T-cell (primary cell): ENCODE measurements around the gene FOXP1. TPM values are rescaled to one million over a fixed set of nuclear protein-coding genes. Genes with fewer than 3 reads are reported as not detected.
A peak's percentile ranks its signal among the peaks of the same experiment; 100 is the strongest.

ENCODE experiments used
- ATAC-seq, 4 experiments: fragments of 200-7000 bp in 3 of 4; fragments of 150-1000 bp in 1 of 4; cut with Tn5 transposase; replicated peaks in 1 of 4; 1 replicate in 3 of 4; 2 replicates in 1 of 4; pipeline ENCODE4 v1.10.0; 2021; ENCODE audit warnings: moderate library complexity in 3 of 4, mild to moderate bottlenecking in 2 of 4, moderate number of reproducible peaks in 1 of 4
- CTCF ChIA-PET, 2 donors: fragments of 300-600 bp; sonication (Branson Sonifier 250); formaldehyde crosslinking; loops; one replicate each; lab custom pipeline; 2022; ENCODE audit warnings: antibody characterized with exemption in 2 of 2; lab: Charles Lee
- POLR2A ChIA-PET, 2 donors: fragments of 300-600 bp; sonication (Branson Sonifier 250); formaldehyde crosslinking; loops; one replicate each; lab custom pipeline; 2022; ENCODE audit warnings: antibody characterized with exemption in 2 of 2; lab: Charles Lee
- DNase-seq, 35 experiments: peaks; one replicate each; pipeline versions ENCODE4 v3.0.0 to v3.0.0-alpha.2; 2013 to 2023
- H3K27ac ChIP-seq: one replicate; pipeline ENCODE4 v1.5.1; 2013; ENCODE audit warnings: low read length
- H3K27me3 ChIP-seq, 2 experiments: replicated peaks in 1 of 2; 1 replicate in 1 of 2; 2 replicates in 1 of 2; pipeline versions ENCODE4 v1.6.1 to v1.7.0; 2013; ENCODE audit warnings: low read length in 1 of 2, mixed read lengths in 1 of 2; ENCODE audit not compliant: control insufficient read depth in 2 of 2, insufficient read depth in 2 of 2; ENCODE audit errors: extremely low read depth in 1 of 2
- H3K36me3 ChIP-seq, 2 donors: 1 replicate in 1 of 2; 2 replicates in 1 of 2; pipeline versions ENCODE4 v1.6.1 to v1.7.0; 2013; ENCODE audit warnings: low read length in 1 of 2; ENCODE audit not compliant: control insufficient read depth in 2 of 2, insufficient read depth in 1 of 2; ENCODE audit errors: extremely low read depth in 1 of 2
- H3K4me1 ChIP-seq, 2 experiments: 1 replicate in 1 of 2; 2 replicates in 1 of 2; pipeline versions ENCODE4 v1.6.1 to v1.7.0; 2013; ENCODE audit warnings: low read length in 2 of 2, mixed read lengths in 1 of 2; ENCODE audit not compliant: insufficient read depth in 2 of 2, control insufficient read depth in 1 of 2; ENCODE audit errors: extremely low read depth in 1 of 2
- H3K4me3 ChIP-seq, 2 donors: 1 replicate in 1 of 2; 2 replicates in 1 of 2; pipeline versions ENCODE4 v1.5.1 to v1.7.0; 2013; ENCODE audit warnings: mild to moderate bottlenecking in 2 of 2, low read length in 1 of 2, moderate library complexity in 1 of 2; ENCODE audit not compliant: control insufficient read depth in 1 of 2; ENCODE audit errors: extremely low read depth in 1 of 2
- H3K9me3 ChIP-seq: 2 replicates; pipeline ENCODE4 v1.7.0; 2013
- H3K27ac Mint-ChIP-seq, 2 donors: one replicate each; pipeline ENCODE4 v1.8.0; 2020 to 2021; ENCODE audit warnings: mild to moderate bottlenecking in 2 of 2, mixed read lengths in 2 of 2
- H3K27me3 Mint-ChIP-seq, 2 donors: one replicate each; pipeline ENCODE4 v1.8.0; 2021 to 2022; ENCODE audit warnings: mixed read lengths in 2 of 2
- H3K36me3 Mint-ChIP-seq: one replicate; pipeline ENCODE4 v1.8.0; 2021; ENCODE audit warnings: mixed read lengths
- H3K4me1 Mint-ChIP-seq, 3 donors: one replicate each; pipeline ENCODE4 v1.8.0; 2020 to 2022; ENCODE audit warnings: mixed read lengths in 3 of 3, mild to moderate bottlenecking in 1 of 3
- H3K4me3 Mint-ChIP-seq, 3 donors: one replicate each; pipeline ENCODE4 v1.8.0; 2020 to 2022; ENCODE audit warnings: mild to moderate bottlenecking in 3 of 3, mixed read lengths in 3 of 3, moderate library complexity in 3 of 3
- H3K9me3 Mint-ChIP-seq, 3 donors: one replicate each; pipeline ENCODE4 v1.8.0; 2020 to 2022; ENCODE audit warnings: mixed read lengths in 3 of 3
- WGBS: methylation state at CpG from one replicate; pipeline ENCODE4 v1.1.5; 2013; ENCODE audit warnings: missing lambda C conversion rate; ENCODE audit not compliant: insufficient coverage; 5-methylcytosine and 5-hydroxymethylcytosine counted together
- total RNA-seq, 35 experiments: library from RNA in 6 of 35; stranded (reverse) in 6 of 35; fragments of 120-200 nt in 1 of 35; gene quantifications; one replicate each; pipeline versions ENCODE4 v1.2.1 to v1.2.4 and lab custom pipeline; 2013 to 2026

FOXP1 gene
- total RNA-seq, 5 donors from 2014 or later (not counting 1 experiment from before 2014, with no cell fraction given), result 258 to 586 (median 290) TPM

- Mint-ChIP-seq H3K9me3 (no peaks in the 10 kb centered on the region), H3K4me1 (peaks cover 84 to 87% (median 85%) of the 10 kb centered on the region in 3 donors), H3K27ac (peak overlapping the region; percentile 44 to 77), H3K27me3 (no peaks in the 10 kb centered on the region), H3K36me3 (peaks cover 11% of the 10 kb centered on the region), H3K4me3 (peak overlapping the region in 1 of 3 donors; percentile 11)
- H3K4me3 ChIP-seq, result no peak overlapping the region
- H3K27ac ChIP-seq, result no peak overlapping the region
- peaks cover 36 to 58% of the 10 kb centered on the region in 2 experiments for H3K4me1 ChIP-seq
- ATAC-seq, result no peak
- no CpG with 5 or more reads among the region's 3 CpGs for WGBS
- no peak for DNase-seq
- no peaks in the 10 kb centered on the region for H3K27me3 ChIP-seq
- H3K9me3 ChIP-seq, result no peaks in the 10 kb centered on the region
- no peaks in the 10 kb centered on the region for H3K36me3 ChIP-seq
- ChIA-PET CTCF (interaction anchor here (0.7 kb wide), 2 partner anchors 385 to 742 kb away, joined by 7 read pairs; no protein-coding TSS in a partner anchor), POLR2A (interaction anchor here (0.6 to 1.1 kb wide), 2 partner anchors 23 to 98 kb away, joined by 3 read pairs; no protein-coding TSS in a partner anchor)
These were observed 188.1 kb downstream of the FOXP1 start for GRCh38 chr3:71395470-71395869.

GRCh38 chr3:71393745-71394144, 189.8 kb downstream of the FOXP1 start:
- POLR2A ChIA-PET, result no interaction called here
- CTCF ChIA-PET, result no interaction called here
- no peaks in the 10 kb centered on the region for H3K27me3 ChIP-seq
- Mint-ChIP-seq H3K9me3 (no peaks in the 10 kb centered on the region), H3K36me3 (peaks cover 11% of the 10 kb centered on the region), H3K4me1 (peaks cover 77 to 84% (median 79%) of the 10 kb centered on the region in 3 donors), H3K27ac (peak overlapping the region in 1 of 2 donors; percentile 59), H3K27me3 (no peaks in the 10 kb centered on the region), H3K4me3 (no peak overlapping the region)
- no peaks in the 10 kb centered on the region for H3K36me3 ChIP-seq
- H3K27ac ChIP-seq, result no peak overlapping the region
- no peak overlapping the region for H3K4me3 ChIP-seq
- ATAC-seq (no peak), DNase-seq (no peak)
- peaks cover 42 to 51% of the 10 kb centered on the region in 2 experiments for H3K4me1 ChIP-seq
- no CpG with 5 or more reads among the region's 2 CpGs for WGBS
- H3K9me3 ChIP-seq, result no peaks in the 10 kb centered on the region

- H3K4me1 ChIP-seq, result peaks cover 38 to 47% of the 10 kb centered on the region in 2 experiments
- WGBS, result no CpG with 5 or more reads among the region's 1 CpG
- Mint-ChIP-seq H3K27ac (peak overlapping the region in 1 of 2 donors; percentile 16), H3K36me3 (peaks cover 16% of the 10 kb centered on the region), H3K9me3 (no peaks in the 10 kb centered on the region), H3K27me3 (no peaks in the 10 kb centered on the region), H3K4me1 (peaks cover 77 to 84% (median 79%) of the 10 kb centered on the region in 3 donors), H3K4me3 (no peak overlapping the region)
- H3K9me3 ChIP-seq, result no peaks in the 10 kb centered on the region
- DNase-seq (peak in 1 of 35 experiments; percentile 34), ATAC-seq (peak in 1 of 4 experiments; percentile 24)
- no peaks in the 10 kb centered on the region for H3K27me3 ChIP-seq
- ChIA-PET POLR2A (no interaction called here), CTCF (no interaction called here)
- H3K27ac ChIP-seq, result peak overlapping the region; percentile 70
- H3K36me3 ChIP-seq, result no peaks in the 10 kb centered on the region
- no peak overlapping the region for H3K4me3 ChIP-seq
These were observed 190.4 kb downstream of the FOXP1 start for GRCh38 chr3:71393093-71393492.

GRCh38 chr3:71392251-71392650, 191.3 kb downstream of the FOXP1 start:
- H3K4me3 Mint-ChIP-seq, result peak overlapping the region in 1 of 3 donors; percentile 28
- no peak overlapping the region for H3K4me3 ChIP-seq
- ChIA-PET CTCF (interaction anchor here (0.5 to 1.1 kb wide), 2 partner anchors 9 to 113 kb away, joined by 3 to 5 read pairs; no protein-coding TSS in a partner anchor), POLR2A (interaction anchor here in 1 of 2 donors (0.6 kb wide), 1 partner anchor 45 kb away, joined by 3 read pairs; no protein-coding TSS in a partner anchor)
- H3K27ac Mint-ChIP-seq, result peak overlapping the region; percentile 90 to 95
- no peaks in the 10 kb centered on the region for H3K9me3 Mint-ChIP-seq
- peak overlapping the region; percentile 83 for H3K27ac ChIP-seq
- DNase-seq, result peak in 1 of 35 experiments; percentile 31
- H3K9me3 ChIP-seq, result no peaks in the 10 kb centered on the region
- H3K4me1 Mint-ChIP-seq, result peaks cover 75 to 82% (median 78%) of the 10 kb centered on the region in 3 donors
- H3K4me1 ChIP-seq, result peaks cover 33 to 41% of the 10 kb centered on the region in 2 experiments
- H3K36me3 Mint-ChIP-seq, result peaks cover 16% of the 10 kb centered on the region
- peak in 1 of 4 experiments; percentile 44 for ATAC-seq
- WGBS, result no CpG with 5 or more reads among the region's 2 CpGs
- no peaks in the 10 kb centered on the region for H3K36me3 ChIP-seq
- no peaks in the 10 kb centered on the region for H3K27me3 ChIP-seq
- H3K27me3 Mint-ChIP-seq, result no peaks in the 10 kb centered on the region

- CTCF ChIA-PET, result no interaction called here
- H3K4me1 ChIP-seq, result peaks cover 27 to 38% of the 10 kb centered on the region in 2 experiments
- H3K4me3 Mint-ChIP-seq, result peak overlapping the region; percentile 31 to 72 (median 45)
These were observed 192.2 kb downstream of the FOXP1 start for GRCh38 chr3:71391361-71391760.

GRCh38 chr3:71389911-71390573, 193.5 kb downstream of the FOXP1 start:
- POLR2A ChIA-PET, result interaction anchor here (0.6 to 1.0 kb wide), 7 partner anchors 8 to 259 kb away, joined by 3 to 7 read pairs (median 4); no protein-coding TSS in a partner anchor
- 41% methylated on average over 5 of the region's 9 CpGs for WGBS
- H3K4me3 Mint-ChIP-seq, result peak overlapping the region; percentile 64 to 73 (median 72)
- H3K9me3 Mint-ChIP-seq, result no peaks in the 10 kb centered on the region
- Histone ChIP-seq H3K27ac (peak overlapping the region; percentile 83), H3K36me3 (no peaks in the 10 kb centered on the region), H3K4me3 (peak overlapping the region; percentile 12 to 13), H3K4me1 (peaks cover 29 to 39% of the 10 kb centered on the region in 2 experiments), H3K9me3 (no peaks in the 10 kb centered on the region), H3K27me3 (no peaks in the 10 kb centered on the region)
- H3K36me3 Mint-ChIP-seq, result peaks cover 11% of the 10 kb centered on the region
- ATAC-seq (peak; percentile 55 to 73 (median 64)), DNase-seq (peak in 29 of 35 experiments; percentile 9 to 63 (median 27))
- H3K27ac Mint-ChIP-seq, result peak overlapping the region; percentile 90 to 95
- H3K27me3 Mint-ChIP-seq, result no peaks in the 10 kb centered on the region
- CTCF ChIA-PET, result interaction anchor here (0.7 to 1.1 kb wide), 3 partner anchors 8 to 27 kb away, joined by 3 to 4 read pairs (median 3); no protein-coding TSS in a partner anchor
- H3K4me1 Mint-ChIP-seq, result peaks cover 74 to 81% (median 76%) of the 10 kb centered on the region in 3 donors

More at GRCh38 chr3:71391361-71391760, 192.2 kb downstream of the FOXP1 start:
- WGBS, result 63% methylated on average over 4 of the region's 7 CpGs
- Mint-ChIP-seq H3K27ac (peak overlapping the region; percentile 90 to 95), H3K4me1 (peaks cover 75 to 81% (median 76%) of the 10 kb centered on the region in 3 donors), H3K36me3 (peaks cover 16% of the 10 kb centered on the region), H3K9me3 (no peaks in the 10 kb centered on the region), H3K27me3 (no peaks in the 10 kb centered on the region)
- no peak overlapping the region for H3K4me3 ChIP-seq
- H3K27ac ChIP-seq, result peak overlapping the region; percentile 83
- ATAC-seq (no peak), DNase-seq (no peak)
- H3K27me3 ChIP-seq, result no peaks in the 10 kb centered on the region
- POLR2A ChIA-PET, result interaction anchor here in 1 of 2 donors (0.6 kb wide), 1 partner anchor 188 kb away, joined by 4 read pairs; no protein-coding TSS in a partner anchor
- H3K36me3 ChIP-seq, result no peaks in the 10 kb centered on the region
- no peaks in the 10 kb centered on the region for H3K9me3 ChIP-seq
